Pulmonary artery endothelial cell (primary cell): ENCODE measurements around the gene ZNF226. TPM values are rescaled to one million over a fixed set of nuclear protein-coding genes. Genes with fewer than 3 reads are reported as not detected.
"Not testable (repeated sequence)": the region's sequence is repeated elsewhere in the genome, so short reads cannot be mapped to it uniquely, and the experiment has no call there.

Experiments used
- DNase-seq: peaks from one replicate; pipeline ENCODE4 v3.0.0-alpha.2; 2011; ENCODE audit warnings: low read depth, low spot score
- total RNA-seq: library from RNA; depleted of rRNA; stranded (reverse); fragments of >200 nt; gene quantifications from 2 replicates; pipeline ENCODE4 v1.2.3, GENCODE V29; 2014

Gene ZNF226
- total RNA-seq: 14.4 and 17.2 TPM in 2 replicates

DNA sequence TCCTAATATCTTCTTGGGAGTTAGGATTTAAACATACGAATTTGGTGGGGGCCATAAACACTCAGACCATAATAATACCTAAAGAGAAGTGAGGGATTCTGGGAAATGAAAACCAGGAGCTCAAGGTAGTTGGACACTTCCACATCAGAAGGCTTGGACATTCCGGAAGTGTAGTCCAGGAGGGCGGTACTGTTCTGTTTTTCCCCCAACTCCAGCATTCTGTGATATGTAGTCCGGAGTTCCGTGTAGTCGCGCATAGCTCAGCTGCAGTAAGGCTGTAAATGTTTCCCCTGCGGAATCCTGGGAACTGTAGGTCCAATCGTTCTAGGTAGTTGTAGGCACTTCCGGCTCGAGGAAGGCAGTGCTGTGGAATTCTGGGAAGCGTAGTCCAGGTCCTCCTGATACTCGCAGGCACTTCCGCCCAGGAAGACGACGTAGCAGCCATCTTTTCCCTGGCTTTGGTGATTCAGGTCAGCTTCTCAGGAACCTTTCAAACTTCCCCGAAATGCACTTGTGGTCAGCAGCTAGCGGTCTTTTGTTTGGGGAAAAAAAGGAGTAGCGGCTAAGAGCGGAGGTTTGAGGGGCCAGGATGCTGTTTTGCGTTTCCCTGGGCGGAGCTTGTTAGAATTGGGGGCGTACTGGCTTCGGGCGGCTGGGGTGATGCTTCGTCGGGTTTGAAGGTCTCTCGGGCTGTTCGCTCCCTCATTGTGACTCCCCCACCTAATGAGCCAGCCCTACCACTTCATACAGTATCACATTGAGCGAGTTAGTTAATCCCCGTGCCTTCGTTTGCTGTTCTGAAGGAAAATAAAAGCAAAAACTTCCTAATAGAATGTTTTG lies at the start of gene ZNF226:
Gene ZNF226 (plus strand): TSS at position 428 of the 840 bp plus-strand sequence. CDS start 4,981 bp downstream, outside the sequence.
- DNase-seq: peak; percentile 98

DNA sequence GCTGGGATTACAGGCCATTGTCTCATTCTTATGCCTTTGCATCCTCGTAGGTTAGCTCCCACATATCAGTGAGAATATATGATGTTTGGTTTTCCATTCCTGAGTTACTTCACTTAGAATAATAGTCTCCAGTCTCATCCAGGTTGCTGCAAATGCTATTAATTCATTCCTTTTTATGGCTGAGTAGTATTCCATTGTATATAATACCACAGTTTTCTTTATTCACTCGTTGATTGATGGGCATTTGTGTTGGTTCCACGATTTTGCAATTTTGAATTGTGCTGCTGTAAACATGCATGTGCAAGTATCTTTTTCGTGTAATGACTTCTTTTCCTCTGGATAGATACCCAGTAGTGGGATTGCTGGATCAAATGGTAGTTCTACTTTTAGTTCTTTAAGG lies 43.7 kb upstream of the ZNF226 start:
- not testable (repeated sequence) for DNase-seq

DNA sequence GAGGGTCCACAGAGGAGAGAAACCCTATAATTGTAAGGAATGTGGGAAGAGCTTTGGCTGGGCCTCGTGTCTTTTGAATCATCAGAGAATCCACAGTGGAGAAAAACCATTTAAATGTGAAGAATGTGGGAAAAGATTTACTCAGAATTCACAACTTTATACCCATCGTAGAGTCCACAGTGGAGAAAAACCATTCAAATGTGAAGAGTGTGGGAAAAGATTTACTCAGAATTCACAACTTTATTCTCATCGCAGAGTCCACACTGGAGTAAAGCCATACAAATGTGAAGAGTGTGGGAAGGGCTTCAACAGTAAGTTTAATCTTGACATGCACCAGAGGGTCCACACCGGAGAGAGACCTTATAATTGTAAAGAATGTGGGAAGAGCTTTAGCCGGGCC lies 32.9 kb upstream of the ZNF226 start:
- no peak for DNase-seq

DNA sequence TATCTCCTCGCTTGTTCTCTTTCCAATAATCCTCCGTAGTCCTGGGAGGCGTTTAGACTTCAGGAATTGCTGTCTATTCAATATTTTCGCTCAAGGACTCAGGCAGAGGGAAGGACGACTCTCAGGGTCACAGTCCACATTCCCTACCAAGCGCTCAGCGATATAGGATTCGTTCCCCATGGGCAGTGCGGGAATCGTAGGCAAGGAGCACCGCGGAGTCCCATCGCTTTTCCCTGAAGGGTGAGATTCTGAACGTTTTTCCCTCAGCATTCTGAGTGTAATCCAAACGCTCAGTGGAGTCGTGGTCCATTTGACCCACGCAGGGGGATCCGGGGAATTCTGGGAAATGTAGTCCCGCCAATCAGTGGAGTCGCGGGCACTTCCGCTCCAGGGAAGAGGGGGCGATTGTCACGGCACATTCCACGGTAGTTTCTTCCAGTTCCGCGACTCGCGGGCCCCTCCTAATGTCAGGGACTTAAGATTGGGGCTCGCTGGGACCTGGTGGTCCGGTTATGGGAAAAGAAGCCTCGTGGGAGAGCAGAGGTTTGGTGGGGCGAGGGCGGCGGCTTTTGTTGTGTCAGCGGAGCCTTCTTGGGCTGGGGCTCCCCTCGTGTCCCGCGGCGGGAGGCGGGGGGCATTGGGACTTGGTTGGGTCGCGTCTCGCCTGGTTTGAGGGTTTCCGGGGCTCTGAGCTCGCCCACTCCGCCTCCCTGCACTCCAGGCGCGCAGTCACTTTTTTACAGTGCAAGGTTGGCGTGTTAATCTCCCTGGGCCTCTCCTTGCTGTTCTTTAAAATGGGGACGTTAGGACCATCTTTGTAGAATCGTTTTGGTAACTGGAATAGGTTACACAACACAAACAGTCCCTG lies 23.5 kb upstream of the ZNF226 start, which contains the start of gene ZNF234:
Gene ZNF234 (plus strand): TSS at position 364 of the 868 bp plus-strand sequence. CDS start 3,079 bp downstream, outside the sequence.
- peak; percentile 53 for DNase-seq

DNA sequence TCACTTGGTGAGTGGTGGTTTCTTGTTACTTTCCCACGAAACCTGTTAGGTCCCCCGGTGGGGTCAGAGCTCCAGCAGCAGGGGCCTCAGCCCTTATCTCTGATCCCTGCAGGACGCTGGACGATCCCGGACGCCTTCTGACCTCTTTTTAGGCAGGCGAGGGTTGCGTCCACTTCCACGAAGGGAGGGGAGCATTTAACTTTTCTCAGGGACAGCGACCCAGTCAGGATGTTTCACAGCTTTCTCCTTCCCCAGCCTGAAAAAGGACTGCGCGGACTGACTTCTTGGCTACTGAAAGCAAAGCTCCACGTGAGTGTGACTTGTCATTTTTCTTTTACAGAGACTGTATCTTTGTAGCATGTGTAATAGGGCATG lies 22.9 kb upstream of the ZNF226 start:
- DNase-seq: no peak

DNA sequence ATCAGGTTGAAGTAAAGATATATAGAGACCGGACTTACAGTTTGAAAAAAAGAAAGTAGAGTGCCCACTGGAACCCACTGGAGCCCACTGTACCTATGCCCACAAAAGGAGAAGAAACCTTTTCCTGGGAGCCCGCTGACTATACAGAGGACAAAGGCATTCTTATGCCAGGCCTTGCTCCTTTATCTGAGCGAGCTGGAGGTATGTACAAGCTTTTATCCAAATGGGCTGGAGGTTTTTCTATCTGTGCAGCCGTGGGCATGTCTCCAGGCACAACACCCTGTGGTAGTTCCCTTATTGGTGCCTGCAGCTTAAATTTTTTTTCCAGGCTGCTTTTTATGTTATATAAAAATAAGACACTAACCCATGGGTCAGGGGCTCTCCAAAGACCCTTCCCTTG lies 15.1 kb upstream of the ZNF226 start:
- no peak for DNase-seq

DNA sequence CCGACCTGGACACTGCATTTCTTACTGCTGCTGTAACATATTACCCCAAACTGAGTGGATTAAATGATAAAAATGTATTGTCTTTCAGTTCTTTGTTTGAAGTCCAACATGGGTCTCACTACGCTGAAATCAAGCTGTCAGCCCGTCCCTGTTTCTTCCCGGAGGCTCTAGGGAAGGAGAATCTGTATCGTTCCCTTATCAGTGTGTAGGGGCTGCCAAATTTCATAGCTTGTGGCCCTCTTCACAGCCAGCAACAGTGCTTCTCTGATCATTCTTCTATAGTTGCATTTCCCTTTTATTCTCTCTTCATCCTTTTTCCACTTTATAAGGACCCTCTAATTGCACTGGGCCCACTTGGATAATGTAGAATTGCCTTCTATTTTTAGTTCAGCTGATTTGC lies 13.4 kb upstream of the ZNF226 start:
- no peak for DNase-seq

DNA sequence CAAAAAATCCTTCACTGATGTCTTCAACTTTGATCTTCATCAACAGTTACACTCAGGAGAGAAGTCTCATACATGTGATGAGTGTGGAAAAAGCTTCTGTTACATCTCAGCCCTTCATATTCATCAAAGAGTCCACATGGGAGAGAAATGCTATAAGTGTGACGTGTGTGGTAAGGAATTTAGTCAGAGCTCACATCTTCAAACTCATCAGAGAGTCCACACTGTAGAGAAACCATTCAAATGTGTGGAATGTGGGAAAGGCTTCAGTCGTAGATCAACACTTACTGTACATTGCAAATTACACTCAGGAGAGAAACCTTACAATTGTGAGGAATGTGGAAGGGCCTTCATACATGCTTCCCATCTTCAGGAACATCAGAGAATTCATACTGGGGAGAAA lies 8.4 kb upstream of the ZNF226 start:
- no peak for DNase-seq

DNA sequence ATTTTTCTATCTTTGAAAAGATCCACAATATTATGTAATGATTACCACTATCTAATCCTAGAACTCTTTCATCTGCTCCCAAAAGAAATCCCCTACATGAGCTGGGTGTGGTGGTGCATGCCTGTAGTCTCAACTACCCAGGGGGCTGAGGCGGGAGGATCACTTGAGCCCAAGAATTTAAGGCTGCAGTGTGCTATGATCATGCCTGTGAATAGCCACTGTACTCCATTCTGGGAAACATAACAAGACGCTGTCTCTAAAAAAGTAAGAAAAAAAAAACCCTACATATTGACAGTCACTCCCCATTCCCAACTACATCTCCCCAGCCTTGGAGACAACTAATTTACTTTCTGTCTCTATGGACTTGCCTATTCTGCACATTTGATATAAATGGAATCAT lies 1.1 kb upstream of the ZNF226 start:
- DNase-seq: no peak

DNA sequence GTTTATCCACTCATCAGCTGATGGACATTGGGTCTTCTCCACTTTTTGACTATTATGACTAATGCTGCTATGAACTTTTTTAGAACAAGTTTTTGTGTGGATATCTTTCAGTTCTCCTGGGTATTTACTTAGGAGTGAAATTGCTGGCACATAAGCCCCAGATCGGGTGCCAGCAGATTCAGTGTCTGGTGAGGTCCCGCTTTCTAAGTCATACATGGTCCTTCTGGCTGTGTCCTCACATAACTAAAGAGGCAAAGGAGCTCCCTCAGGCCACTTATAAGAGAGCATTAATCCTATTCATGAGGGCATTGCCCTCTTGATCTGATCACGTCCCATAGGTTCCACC lies 600 bp upstream of the ZNF226 start:
- no peak for DNase-seq

DNA sequence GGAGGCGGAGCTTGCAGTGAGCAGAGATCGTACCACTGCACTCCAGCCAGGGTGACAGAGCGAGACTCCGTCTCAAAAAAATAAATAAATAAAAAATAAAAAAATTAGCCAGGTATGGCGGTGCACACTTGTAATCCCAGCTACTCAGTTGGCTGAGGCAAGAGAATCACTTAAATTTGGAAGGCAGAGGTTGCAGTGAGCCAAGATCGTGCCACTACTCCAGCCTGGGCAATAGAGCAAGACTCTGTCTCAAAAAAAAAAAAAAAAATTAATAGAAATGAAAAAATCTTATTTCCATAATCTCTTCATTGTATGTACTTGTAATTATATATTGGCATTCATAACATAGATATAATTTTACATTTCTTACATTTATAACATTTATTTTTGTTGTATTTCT lies 5.8 kb downstream of the ZNF226 start:
- DNase-seq: not testable (repeated sequence)

DNA sequence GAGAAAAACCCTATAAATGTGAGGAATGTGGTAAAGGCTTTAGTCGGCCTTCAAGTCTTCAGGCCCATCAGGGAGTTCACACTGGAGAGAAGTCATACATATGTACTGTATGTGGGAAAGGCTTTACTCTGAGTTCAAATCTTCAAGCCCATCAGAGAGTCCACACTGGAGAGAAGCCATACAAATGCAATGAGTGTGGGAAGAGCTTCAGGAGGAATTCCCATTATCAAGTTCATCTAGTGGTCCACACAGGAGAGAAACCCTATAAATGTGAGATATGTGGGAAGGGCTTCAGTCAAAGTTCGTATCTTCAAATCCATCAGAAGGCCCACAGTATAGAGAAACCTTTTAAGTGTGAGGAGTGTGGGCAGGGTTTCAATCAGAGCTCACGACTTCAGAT lies 11.7 kb downstream of the ZNF226 start:
- no peak for DNase-seq

DNA sequence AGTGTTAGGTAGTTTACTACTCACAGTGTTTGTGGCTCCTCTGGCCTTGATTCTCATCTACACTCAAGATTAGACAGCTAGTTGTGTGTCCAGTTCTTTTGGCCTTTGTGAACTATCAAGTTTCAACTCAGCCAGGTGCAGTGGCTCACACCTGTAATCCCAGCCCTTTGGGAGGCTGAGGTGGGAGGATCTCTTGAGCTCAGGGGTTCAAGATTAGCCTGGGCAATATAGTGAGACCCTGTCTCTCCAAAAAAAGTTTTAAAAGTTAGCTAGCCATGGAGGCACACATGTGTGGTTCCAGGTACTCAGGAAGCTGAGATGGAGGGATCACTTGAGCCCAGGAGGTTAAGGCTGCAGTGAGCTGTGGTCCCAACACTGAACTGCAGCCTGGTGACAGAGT lies 16.1 kb downstream of the ZNF226 start:
- no peak for DNase-seq

DNA sequence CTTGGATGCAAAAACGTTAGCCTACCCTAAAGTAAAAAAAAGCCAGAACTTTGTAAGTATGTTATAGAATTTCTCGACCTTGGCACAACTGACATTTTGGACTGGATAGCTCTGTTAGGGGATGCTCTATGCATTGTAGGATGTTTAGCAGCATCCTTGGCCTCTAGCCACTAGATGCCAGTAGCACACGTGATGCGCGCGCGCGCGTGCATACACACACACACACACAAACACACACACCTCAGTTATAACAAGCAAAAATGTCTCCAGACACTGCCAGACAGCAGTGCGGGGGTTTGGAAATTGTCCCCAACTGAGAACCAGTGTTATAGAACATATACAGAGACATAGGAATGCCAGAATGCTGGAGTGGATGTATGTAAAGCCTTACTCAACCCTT lies 17.2 kb downstream of the ZNF226 start:
- DNase-seq: no peak

DNA sequence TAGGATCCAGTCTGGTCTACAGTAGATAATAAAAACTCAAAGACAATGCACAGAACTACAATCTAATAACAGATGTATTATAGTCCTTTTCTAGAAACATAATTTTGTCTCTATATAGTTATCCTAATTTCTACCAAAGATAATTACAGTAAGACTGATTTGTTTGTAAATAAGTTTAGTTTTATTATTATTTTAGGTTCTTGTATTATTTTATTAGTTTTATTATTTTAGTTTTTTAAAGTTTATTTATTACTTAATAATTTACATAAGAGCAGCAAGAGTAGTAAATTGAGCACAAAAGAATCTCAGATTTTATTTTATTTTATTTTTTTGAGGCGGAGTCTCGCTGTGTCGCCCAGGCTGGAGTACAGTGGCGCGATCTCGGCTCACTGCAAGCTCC lies 25.1 kb downstream of the ZNF226 start:
- DNase-seq: no peak

DNA sequence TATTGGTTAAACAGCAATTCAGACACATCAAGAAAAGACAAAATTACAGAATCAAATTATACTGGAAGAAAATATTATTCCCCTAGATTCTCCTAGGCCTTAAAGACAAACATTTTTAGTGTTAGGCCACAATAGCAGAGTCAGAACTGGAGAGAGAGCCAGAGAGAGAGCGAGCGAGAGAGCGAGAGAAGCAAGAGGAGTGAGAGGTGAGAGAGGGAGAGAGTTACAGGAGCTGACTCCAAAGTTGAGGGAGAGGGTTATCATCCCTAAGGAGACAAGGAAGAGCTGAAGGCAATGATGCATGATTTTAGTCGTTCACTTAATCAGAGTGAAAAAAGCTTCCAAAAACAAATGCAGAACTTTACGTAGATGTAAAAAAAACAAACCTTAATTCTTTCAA lies 27.2 kb downstream of the ZNF226 start:
- DNase-seq: no peak

DNA sequence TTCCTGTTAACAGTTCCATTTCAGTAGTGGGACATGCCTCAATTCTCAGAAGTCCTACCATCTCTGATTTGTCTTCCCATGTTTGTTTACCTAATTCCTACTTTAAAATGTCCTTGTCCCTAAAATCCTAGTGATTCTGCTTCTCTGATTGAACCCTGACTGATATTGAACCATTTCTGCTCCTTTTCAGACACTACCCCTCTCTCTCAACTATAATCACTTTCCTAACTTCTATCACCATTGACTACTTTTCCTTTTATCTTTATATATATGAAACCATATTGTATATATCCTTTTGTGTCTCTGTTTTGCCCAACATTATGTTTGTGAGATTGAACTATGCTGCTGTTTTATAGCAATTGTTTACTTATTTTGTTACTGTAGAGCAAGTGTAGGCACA lies 31.9 kb downstream of the ZNF226 start:
- no peak for DNase-seq

DNA sequence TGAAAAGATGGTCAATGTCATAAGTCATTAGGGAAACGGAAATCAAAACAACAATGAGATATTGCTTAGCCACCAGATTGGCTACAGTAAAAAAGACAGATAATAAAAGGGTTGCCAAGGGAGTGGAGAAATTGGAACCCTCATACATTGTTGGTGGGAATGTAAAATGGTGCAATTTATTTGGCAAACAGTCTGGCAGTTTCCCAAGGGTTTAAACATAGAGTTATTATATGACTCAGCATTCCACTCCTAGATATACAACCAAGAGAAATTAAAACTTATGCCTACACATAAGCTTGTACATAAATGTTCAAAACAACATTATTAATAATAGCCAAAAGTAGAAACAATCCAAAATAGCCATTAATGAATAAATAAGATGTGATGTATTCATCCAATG lies 37.6 kb downstream of the ZNF226 start:
- DNase-seq: no peak

DNA sequence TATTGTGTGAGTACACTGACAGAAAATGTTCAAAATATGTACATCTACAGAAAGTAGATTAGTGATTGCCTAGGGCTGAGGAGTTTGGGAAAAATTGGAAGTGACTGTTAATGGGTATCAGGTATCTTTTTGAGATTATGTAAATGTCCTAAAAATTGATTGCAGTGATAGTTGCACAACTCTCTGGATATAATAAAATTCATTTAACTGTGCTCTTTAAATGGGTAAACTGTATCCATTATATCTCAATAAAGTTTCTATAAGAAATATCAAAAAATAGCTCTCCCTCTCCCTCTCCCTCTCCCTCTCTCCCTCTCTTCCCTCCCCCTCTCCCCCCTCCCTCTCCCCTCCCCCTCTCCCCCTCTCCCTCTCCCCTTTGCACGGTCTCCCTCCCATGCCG lies 38.1 kb downstream of the ZNF226 start:
- DNase-seq: no peak

DNA sequence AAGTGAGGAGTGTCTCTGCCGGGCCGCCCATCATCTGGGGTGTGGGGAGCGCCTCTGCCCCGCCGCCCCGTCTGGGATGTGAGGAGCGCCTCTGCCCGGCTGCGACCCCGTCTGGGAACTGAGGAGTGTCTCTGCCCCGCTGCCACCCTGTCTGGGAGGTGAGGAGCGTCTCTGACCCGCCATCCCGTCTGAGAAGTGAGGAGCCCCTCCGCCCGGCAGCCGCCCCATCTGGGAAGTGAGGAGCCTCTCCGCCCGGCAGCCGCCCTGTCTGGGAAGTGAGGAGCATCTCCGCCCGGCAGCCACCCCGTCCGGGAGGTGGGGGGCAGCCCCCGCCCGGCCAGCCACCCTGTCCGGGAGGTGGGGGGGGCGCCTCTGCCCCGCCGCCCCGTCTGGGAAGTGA lies 39.0 kb downstream of the ZNF226 start:
- DNase-seq: not testable (repeated sequence)

DNA sequence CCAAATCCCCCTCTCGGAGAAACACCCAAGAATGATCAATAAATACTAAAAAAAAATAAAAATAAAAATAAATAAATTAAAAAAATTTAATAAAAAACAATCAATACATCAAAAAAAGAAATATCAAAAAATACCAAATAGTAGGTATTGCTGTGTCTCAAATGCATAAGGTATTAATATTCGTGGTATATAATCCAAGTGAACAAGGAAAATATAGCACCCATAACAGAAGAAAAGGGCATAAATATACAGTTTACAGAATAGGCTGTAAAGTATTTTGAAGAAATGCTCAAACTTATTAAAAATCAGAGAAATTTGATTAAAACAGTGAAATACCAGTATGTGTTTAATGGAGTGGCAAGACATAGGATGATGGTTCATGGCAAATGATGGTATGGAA lies 39.9 kb downstream of the ZNF226 start:
- DNase-seq: no peak

DNA sequence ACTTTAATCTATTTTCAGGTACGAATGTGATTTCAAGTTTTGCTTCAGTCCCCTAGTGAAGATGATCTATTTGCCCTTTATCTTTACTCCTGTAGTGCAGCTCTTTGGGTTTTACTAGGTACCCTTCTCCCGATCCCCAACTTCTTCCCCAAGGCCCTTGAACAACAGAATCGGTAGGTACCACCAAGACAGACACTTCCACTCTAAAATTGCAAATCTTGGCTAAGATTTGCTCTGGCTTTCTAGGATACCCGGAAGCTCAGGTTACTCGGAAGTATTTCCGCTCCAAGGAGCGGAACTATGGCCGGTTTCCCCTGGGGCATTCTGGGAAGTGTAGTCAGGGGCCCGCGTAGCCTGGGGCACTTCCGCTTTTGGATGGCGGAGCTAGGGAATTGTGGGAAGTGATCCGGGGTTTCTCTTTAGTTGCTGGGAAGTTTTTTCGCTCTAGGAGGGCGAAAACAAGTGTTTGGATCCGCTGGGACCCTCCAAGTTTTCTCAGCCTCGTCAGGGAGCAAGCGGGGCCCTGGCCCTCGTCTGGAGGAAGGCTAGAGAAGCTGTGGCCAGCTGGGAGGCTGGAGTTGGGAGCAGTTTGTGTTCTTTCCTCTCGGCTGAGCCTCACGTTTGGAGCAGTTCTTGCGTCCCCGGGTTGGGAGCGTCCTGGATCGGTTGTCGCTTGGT lies 42.4 kb downstream of the ZNF226 start:
- peak; percentile 78 for DNase-seq
